Thyroid gland (tissue), 4 donors: ENCODE results near the gene CD3G. TPM values are rescaled to one million over a fixed set of nuclear protein-coding genes. Genes with fewer than 3 reads are reported as not detected.
A peak's percentile ranks its signal among the peaks of the same experiment; 100 is the strongest.

Experiments
- DNase-seq, 2 donors: peaks; one replicate each; pipeline ENCODE4 v3.0.0-alpha.2; 2019
- H3K27ac ChIP-seq, 3 donors: fragments of 200-600 bp; sonication (generic); 1 replicate in 2 of 3; 2 replicates in 1 of 3; pipeline ENCODE4 v1.5.1; 2016 to 2019; ENCODE audit warnings: mild to moderate bottlenecking in 1 of 3, moderate library complexity in 1 of 3
- H3K27me3 ChIP-seq: fragments of 200-600 bp; sonication (generic); one replicate; pipeline ENCODE4 v1.5.1; 2019
- H3K36me3 ChIP-seq, 2 donors: fragments of 200-600 bp; sonication (generic); one replicate each; pipeline ENCODE4 v1.5.1; 2016 to 2019
- H3K4me1 ChIP-seq, 2 donors: fragments of 200-600 bp; sonication (generic); one replicate each; pipeline ENCODE4 v1.5.1; 2017 to 2019
- H3K4me3 ChIP-seq, 3 donors: fragments of 200-600 bp; sonication (generic); replicated peaks in 1 of 3; 1 replicate in 2 of 3; 2 replicates in 1 of 3; pipeline ENCODE4 v1.5.1; 2016; ENCODE audit warnings: mild to moderate bottlenecking in 1 of 3
- H3K9me3 ChIP-seq: fragments of 200-600 bp; sonication (generic); one replicate; pipeline ENCODE4 v1.5.1; 2017
- POLR2A ChIP-seq, 2 donors: fragments of 450-650 bp; IDR thresholded peaks; one replicate each; pipeline ENCODE4 v1.6.1; 2017; ENCODE audit warnings: antibody characterized with exemption in 2 of 2, mild to moderate bottlenecking in 2 of 2, moderate library complexity in 1 of 2
- WGBS, 2 donors: methylation state at CpG; one replicate each; pipeline ENCODE4 v1.1.5; 2017; 5-methylcytosine and 5-hydroxymethylcytosine counted together
- intact Hi-C: fragments of 100-400 bp; cut with DNase I; formaldehyde crosslinking; loops from one replicate; pipeline ENCODE4 v1.15.1; 2023
- total RNA-seq, 4 donors: library from RNA; depleted of rRNA; stranded (reverse); fragments of >200 nt; gene quantifications; one replicate each; pipeline ENCODE4 v1.2.3, GENCODE V29; 2016
- TF ChIP-seq, protein P1 (sequence below), 6 experiments: fragments of 200-600 bp in 3 of 6; fragments of 450-650 bp in 3 of 6; sonication (generic) in 3 of 6; IDR thresholded peaks; one replicate each; pipeline ENCODE4 v1.5.1; 2016 to 2019; ENCODE audit warnings: antibody characterized with exemption in 6 of 6, mild to moderate bottlenecking in 2 of 6, inconsistent platforms in 1 of 6, moderate library complexity in 1 of 6

Gene CD3G
- total RNA-seq, 4 donors from 2014 or later = 1.2 to 4.3 (median 1.9) TPM

DNA sequence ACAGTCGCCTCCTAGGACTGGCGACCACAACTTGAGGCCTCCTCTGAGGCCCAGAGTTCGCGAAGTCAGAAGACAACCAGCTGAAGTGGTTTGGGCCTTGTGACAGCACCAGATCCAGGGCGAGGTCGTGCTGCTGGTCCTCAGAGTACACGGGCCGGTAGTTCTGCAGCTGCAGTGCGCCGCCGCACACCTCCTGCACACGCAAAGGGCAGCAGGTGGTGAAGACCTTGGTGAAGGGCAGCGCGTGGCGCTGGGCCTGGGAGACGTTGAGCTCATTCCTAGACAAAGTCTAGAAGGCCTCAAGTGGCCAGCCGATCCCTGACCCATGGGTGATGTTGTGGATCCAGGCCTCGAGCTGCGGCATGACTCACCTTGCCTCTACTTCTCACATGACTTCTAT is 21.4 kb upstream of the CD3G start:
- Histone ChIP-seq H3K27ac (no peak overlapping the region), H3K4me1 (peaks cover 0 to 21% of the 10 kb centered on the region in 2 donors), H3K36me3 (no peaks in the 10 kb centered on the region), H3K27me3 (no peaks in the 10 kb centered on the region), H3K9me3 (no peaks in the 10 kb centered on the region), H3K4me3 (no peak overlapping the region)
- intact Hi-C loops = no loop called here
- 95% methylated on average over 19 of the region's 19 CpGs for WGBS, 2 donors
- DNase-seq = no peak
- TF ChIP-seq POLR2A (IDR thresholded peaks at IDR 0.05) = no peak
- TF ChIP-seq, protein P1, sequence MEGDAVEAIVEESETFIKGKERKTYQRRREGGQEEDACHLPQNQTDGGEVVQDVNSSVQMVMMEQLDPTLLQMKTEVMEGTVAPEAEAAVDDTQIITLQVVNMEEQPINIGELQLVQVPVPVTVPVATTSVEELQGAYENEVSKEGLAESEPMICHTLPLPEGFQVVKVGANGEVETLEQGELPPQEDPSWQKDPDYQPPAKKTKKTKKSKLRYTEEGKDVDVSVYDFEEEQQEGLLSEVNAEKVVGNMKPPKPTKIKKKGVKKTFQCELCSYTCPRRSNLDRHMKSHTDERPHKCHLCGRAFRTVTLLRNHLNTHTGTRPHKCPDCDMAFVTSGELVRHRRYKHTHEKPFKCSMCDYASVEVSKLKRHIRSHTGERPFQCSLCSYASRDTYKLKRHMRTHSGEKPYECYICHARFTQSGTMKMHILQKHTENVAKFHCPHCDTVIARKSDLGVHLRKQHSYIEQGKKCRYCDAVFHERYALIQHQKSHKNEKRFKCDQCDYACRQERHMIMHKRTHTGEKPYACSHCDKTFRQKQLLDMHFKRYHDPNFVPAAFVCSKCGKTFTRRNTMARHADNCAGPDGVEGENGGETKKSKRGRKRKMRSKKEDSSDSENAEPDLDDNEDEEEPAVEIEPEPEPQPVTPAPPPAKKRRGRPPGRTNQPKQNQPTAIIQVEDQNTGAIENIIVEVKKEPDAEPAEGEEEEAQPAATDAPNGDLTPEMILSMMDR (IDR thresholded peaks at IDR 0.05) = no peak

DNA sequence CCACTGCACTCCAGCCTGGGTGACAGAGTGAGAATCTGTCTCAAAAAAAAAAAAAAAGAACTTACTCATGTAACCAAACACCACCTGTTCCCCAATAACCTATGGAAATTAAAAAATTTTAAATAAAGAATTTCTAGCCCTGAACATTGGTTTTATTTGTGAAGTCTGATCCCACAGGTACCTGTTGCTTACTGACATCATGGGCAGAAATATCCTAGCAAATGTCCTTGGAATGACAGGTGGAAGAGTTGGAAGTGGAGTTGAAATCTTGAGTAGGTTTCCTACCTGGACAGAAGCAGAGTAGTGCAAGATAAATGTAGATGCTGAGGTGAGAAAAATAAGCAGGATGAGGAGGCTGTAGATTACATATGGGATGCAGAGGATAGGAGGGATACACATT is 18.9 kb upstream of the CD3G start:
- TF ChIP-seq POLR2A (IDR thresholded peaks at IDR 0.05) = no peak
- TF ChIP-seq, protein P1 (IDR thresholded peaks at IDR 0.05) = no peak
- no peak overlapping the region for H3K4me3 ChIP-seq
- H3K9me3 ChIP-seq = no peaks in the 10 kb centered on the region
- no peak for DNase-seq
- no peaks in the 10 kb centered on the region for H3K27me3 ChIP-seq
- H3K36me3 ChIP-seq = no peaks in the 10 kb centered on the region
- H3K4me1 ChIP-seq = peaks cover 0 to 10% of the 10 kb centered on the region in 2 donors
- intact Hi-C loops = no loop called here
- no peak overlapping the region for H3K27ac ChIP-seq

DNA sequence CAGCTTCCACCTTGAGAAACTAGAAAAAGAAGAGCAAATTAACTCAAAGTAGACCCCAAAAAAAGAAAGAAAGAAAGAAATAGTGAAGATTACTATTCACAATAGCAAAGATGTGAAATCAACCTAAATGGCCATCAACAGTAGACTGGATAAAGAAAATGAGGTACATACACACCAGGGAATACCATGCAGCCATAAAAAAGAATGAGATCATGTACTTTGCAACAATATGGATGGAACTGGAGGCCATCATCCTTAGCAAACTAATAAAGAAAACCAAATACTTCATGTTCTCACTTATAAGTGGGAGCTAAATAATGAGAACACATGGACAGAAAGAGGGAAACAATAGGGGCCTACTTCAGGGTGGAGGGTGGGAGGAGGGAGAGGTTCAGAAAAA is 15.4 kb upstream of the CD3G start:
- H3K9me3 ChIP-seq = no peaks in the 10 kb centered on the region
- H3K27ac ChIP-seq = no peak overlapping the region
- no peaks in the 10 kb centered on the region for H3K4me1 ChIP-seq
- no peak overlapping the region for H3K4me3 ChIP-seq
- no peaks in the 10 kb centered on the region for H3K27me3 ChIP-seq
- intact Hi-C loops = no loop called here
- no peaks in the 10 kb centered on the region for H3K36me3 ChIP-seq
- DNase-seq = no peak
- TF ChIP-seq, protein P1 (IDR thresholded peaks at IDR 0.05) = no peak
- no peak for TF ChIP-seq POLR2A (IDR thresholded peaks at IDR 0.05)

DNA sequence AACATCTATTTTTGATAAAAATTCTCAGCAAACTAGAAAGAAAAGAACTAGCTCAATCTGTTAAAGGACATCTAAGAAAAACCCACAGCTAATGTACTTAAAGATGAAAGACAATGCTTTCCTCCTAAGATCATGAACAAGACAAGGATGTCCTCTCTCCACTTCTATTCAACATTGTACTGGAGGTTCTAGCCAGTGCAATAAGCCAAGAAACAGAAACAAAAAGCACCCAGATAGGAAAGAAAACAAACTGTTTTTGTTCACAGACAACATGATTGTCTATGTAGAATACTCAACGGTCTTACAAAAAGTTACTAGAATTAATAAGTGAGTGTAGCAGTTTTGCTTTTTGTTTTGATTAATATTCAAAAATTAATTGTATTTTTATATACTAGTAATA is 9.4 kb upstream of the CD3G start:
- H3K27ac ChIP-seq = no peak overlapping the region
- intact Hi-C loops = no loop called here
- H3K27me3 ChIP-seq = no peaks in the 10 kb centered on the region
- no peak overlapping the region for H3K4me3 ChIP-seq
- no peaks in the 10 kb centered on the region for H3K4me1 ChIP-seq
- DNase-seq = no peak
- 82 to 86% methylated on average over 1 of the region's 1 CpG for WGBS, 2 donors
- no peaks in the 10 kb centered on the region for H3K9me3 ChIP-seq
- no peaks in the 10 kb centered on the region for H3K36me3 ChIP-seq
- TF ChIP-seq POLR2A (IDR thresholded peaks at IDR 0.05) = no peak
- TF ChIP-seq, protein P1 (IDR thresholded peaks at IDR 0.05) = no peak

DNA sequence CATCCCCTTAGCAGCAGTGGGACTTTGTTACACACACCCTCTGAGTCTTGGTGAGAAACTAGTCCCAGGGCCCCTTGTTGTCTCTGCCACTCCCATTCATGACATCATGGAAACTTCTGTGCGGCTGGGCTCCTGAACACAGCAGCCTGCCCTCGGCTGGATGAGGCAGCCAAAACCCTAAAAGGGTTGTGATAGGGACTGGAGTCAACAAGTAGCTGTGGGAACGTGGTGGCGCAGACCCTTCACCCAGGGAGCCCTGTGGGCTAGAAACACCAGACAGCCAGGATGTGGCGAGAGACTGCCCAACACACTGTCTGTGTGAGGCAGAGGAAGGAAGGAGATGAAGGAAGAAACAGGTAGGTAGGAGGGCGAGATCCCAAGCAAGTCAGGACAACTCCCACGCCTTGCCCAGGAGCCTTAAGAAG is 5.5 kb upstream of the CD3G start:
- 63% methylated on average over 7 of the region's 7 CpGs for WGBS, 2 donors

More for the DNA sequence above, 5.5 kb upstream of the CD3G start:
- Histone ChIP-seq H3K9me3 (no peaks in the 10 kb centered on the region), H3K27ac (no peak overlapping the region), H3K36me3 (no peaks in the 10 kb centered on the region), H3K4me1 (no peaks in the 10 kb centered on the region), H3K4me3 (no peak overlapping the region), H3K27me3 (no peaks in the 10 kb centered on the region)
- TF ChIP-seq POLR2A (IDR thresholded peaks at IDR 0.05) = no peak
- TF ChIP-seq, protein P1 (IDR thresholded peaks at IDR 0.05) = no peak
- DNase-seq = peak in 1 of 2 donors; percentile 18
- intact Hi-C loops = no loop called here
